CD4-positive, alpha-beta T cell treated with Interleukin-17A for 1 hour (primary cell): ENCODE results near the gene NBPF19.
A peak's percentile ranks its signal among the peaks of the same experiment; 100 is the strongest.
"Not testable (repeated sequence)": the region's sequence is repeated elsewhere in the genome, so short reads cannot be mapped to it uniquely, and the experiment has no call there.

ENCODE experiments used
- DNase-seq: peaks from one replicate; pipeline ENCODE4 v3.0.0-alpha.2; 2020

Gene NBPF19, protein sequence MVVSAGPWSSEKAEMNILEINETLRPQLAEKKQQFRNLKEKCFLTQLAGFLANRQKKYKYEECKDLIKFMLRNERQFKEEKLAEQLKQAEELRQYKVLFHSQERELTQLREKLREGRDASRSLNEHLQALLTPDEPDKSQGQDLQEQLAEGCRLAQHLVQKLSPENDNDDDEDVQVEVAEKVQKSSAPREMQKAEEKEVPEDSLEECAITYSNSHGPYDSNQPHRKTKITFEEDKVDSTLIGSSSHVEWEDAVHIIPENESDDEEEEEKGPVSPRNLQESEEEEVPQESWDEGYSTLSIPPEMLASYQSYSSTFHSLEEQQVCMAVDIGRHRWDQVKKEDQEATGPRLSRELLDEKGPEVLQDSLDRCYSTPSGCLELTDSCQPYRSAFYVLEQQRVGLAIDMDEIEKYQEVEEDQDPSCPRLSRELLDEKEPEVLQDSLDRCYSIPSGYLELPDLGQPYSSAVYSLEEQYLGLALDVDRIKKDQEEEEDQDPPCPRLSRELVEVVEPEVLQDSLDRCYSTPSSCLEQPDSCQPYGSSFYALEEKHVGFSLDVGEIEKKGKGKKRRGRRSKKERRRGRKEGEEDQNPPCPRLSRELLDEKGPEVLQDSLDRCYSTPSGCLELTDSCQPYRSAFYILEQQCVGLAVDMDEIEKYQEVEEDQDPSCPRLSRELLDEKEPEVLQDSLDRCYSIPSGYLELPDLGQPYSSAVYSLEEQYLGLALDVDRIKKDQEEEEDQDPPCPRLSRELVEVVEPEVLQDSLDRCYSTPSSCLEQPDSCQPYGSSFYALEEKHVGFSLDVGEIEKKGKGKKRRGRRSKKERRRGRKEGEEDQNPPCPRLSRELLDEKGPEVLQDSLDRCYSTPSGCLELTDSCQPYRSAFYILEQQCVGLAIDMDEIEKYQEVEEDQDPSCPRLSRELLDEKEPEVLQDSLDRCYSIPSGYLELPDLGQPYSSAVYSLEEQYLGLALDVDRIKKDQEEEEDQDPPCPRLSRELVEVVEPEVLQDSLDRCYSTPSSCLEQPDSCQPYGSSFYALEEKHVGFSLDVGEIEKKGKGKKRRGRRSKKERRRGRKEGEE (N-terminal part only)

DNA sequence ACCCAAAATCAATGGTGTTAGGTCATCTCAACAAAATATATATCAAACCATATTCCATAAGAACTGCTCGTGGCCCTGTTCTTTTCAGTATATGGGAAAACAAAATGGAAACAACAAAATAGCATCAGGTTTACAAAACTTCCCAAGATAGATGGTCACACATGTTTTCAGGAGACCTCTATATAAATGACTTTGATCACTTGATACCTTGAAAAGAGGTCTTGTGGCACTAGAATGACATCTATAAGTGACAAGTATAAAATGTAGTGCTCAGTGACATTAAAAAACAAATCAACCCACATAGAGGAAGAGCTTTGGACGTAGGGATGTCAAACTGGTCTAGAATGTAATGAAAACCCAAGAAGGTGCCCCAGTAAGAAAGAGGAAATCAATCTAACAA is at the start of gene NBPF19:
NBPF19 (plus strand) TSS at position 301 of the 400 bp plus-strand sequence. CDS start 888 bp downstream, outside the sequence.
- not testable (repeated sequence) for DNase-seq

DNA sequence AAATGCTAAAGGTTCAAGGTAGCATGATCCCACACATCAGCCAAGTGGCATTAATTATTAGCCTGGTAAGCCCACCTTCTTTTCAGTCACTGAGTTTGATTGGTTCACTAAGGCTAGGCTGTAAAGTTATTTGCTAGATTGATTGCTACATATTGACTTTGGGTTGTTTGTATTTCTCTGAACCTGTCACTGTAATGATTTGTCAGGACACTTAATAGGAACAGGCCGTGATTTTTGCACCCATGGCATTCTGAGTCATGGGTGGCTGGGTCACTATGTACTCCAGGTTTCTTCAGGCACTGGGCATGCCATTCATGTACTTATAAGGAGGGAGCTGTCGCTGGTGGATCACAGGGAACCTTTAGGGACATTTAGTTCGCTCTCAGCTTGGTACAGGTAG is 46.5 kb upstream of the NBPF19 start:
- not testable (repeated sequence) for DNase-seq

DNA sequence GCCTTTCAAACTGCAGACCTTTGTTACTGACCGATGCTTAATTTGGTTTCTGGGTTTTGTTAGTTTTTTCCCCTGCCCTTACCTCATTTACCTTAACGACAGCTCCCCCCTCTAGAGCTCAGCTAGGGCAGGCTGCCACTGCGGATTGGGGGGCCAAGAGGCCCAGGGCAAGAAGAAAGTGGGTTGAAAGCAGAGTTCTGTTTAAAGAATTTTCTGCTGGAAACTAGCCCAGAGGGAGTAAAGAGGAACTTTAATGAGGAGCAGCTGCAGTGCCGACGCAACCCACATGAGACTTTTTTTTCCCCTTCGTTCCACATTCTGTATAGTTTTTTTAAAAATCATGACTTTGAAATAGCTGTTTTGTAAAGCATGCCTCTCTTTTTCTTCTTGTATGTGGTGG is 29.4 kb upstream of the NBPF19 start:
- not testable (repeated sequence) for DNase-seq

DNA sequence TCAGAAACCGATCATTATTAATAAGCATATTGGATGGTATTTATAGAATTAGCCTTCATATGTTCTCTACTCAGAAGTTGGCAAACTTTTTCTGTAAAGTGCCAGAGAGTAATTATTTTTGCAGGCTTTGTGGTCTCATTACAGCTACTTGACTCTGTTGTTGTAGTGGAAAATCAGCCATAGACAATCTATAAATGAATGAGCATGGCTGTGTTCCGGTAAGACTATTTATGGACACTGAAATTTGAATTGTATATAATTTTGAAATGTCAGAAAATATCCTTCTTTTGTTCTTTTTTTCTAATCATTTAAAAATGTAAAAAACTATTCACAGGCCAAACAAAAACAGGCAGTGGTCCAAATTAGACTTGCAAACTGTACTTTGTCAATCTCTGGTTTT is 22.6 kb upstream of the NBPF19 start:
- DNase-seq = not testable (repeated sequence)

DNA sequence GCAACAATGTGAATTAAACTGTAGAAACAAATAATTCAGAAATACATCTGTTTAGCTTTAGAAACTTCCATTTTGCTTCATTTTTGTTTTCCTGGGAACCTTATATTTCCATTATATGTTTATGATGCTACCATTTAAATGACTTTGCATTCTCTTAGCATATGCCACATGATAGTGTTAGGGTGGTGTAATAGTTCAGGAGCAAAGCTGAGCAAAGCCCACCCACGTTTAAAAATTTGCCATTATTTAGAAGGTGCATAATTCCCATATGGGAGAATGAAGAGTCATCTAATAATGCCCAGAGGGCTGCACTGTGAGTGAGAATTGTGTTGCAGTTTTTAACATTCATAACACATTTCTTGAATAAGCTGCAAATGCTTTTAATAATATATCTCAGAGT is 22.2 kb upstream of the NBPF19 start:
- DNase-seq = not testable (repeated sequence)

DNA sequence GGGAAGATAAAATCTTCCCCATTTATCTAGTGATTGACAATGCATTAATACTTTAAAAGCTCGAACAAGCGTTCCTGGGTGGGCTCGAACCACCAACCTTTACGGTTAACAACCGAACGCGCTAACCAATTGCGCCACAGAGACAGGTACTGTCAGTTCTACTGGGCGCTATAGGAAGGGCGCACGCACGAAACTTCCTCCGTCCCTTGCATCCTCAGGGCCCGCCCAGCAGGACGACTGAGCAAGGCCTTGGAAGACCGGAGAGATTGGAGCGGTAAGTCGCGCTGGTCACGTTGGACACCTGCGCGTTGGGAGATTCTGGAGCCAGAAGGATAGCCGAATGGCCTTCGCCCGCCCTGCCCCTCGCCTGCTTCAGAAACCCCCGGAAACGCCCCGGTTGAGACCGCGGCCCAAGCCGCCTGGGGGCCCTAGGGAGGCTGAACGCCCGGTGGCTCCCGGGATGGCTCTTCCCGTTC is 83.5 kb downstream of the NBPF19 start:
- peak; percentile 81 for DNase-seq

DNA sequence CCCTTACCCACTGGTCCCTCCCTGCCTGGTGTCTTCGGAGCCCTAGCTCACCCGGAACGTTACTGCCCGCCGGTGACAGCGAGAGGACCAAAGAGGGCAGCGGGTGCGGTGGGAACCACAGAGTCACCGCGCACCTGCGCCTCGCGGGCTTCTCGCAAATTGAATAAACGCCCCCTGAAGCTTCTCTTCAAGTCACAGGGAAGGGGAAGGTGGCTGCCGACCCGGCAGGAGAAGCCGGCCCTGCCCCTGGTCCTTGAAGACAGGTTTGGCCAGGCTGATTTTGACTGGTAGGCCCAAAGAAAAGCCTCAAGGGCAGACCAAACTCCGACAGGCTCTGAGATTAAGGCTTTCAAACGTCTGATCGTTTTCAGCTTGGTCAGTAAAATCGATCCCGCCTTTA is 87.0 kb downstream of the NBPF19 start:
- not testable (repeated sequence) for DNase-seq

DNA sequence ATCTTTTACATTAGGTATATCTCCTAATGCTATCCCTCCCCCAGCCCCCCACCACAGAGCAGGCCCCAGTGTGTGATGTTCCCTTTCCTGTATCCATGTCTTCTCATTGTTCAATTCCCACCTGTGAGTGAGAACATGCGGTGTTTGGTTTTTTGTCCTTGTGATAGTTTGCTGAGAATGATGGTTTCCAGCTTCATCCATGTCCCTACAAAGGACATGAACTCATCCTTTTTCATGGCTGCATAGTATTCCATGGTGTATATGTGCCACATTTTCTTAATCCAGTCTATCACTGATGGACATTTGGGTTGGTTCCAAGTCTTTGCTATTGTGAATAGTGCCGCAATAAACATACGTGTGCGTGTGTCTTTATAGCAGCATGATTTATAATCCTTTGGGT is 90.6 kb downstream of the NBPF19 start:
- not testable (repeated sequence) for DNase-seq

DNA sequence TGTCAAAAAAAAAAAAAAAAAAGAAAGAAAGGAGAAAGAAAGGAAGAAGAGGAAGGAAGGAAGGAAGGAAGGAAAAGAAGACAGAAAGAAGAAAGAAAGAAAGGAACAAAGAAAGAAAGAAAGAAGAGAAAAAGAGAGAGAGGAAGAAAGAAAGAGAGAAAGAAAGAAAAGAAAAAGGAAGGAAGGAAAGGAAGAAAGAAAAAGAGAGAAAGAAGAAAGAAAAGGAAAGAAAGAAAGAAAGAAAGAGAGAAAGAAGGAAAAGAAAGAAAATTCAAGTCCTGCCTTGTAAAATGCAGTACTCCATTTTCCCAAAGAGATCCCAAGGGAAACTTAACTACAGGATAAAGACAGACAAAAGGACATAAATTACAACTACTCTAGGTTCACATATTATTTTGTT is 97.9 kb downstream of the NBPF19 start:
- DNase-seq = not testable (repeated sequence)

DNA sequence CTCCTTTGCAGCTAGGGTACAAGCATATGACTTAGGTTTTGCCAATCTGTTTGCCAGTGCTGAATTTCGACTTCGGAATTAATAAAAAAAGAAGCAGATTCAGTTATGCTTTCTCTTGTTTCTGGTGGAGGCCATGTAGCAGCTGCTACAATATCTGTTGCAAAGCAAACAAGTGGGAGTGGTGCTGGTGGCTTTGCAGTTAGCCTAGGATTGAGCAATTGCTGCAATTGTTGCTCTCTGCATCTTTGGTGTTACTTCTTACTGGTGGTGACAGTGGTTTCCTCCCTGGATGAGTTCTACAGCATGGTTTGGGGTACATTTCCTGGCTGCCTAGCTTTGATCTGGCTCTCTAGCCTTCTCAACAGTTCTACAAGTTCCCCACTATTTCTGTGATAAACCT is 110.7 kb downstream of the NBPF19 start:
- peak; percentile 78 for DNase-seq
